Uterus (tissue), 2 donors: Measurements from ENCODE around the gene POU3F2.

Experiments
- CTCF ChIP-seq, 4 experiments: fragments of 200-600 bp in 2 of 4; fragments of 450-650 bp in 2 of 4; sonication (generic) in 2 of 4; IDR thresholded peaks; one replicate each; pipeline ENCODE4 v1.5.1; 2016 to 2019; ENCODE audit warnings: antibody characterized with exemption in 4 of 4, mild to moderate bottlenecking in 2 of 4, moderate library complexity in 1 of 4
- POLR2A ChIP-seq, 2 donors: fragments of 450-650 bp; IDR thresholded peaks; one replicate each; pipeline ENCODE4 v1.6.1; 2016; ENCODE audit warnings: antibody characterized with exemption in 2 of 2, mild to moderate bottlenecking in 1 of 2, moderate library complexity in 1 of 2

- TF ChIP-seq CTCF (IDR thresholded peaks at IDR 0.05) (no peak), POLR2A (IDR thresholded peaks at IDR 0.05) (no peak)
Observed at GRCh38 chr6:98787961-98788360, 46.4 kb upstream of the POU3F2 start.
